ENCODE results near the gene RSPRY1. TPM values are rescaled to one million over a fixed set of nuclear protein-coding genes. Genes with fewer than 3 reads are reported as not detected.

The RSPRY1 gene
- total RNA-seq, 4 donors from 2014 or later = 28.2 to 31.8 (median 29.5) TPM

GRCh38 chr16:57244463-57244766 is 58.3 kb downstream of the RSPRY1 start:
- Histone ChIP-seq H3K9me3 (no peaks in the 10 kb centered on the region), H3K27ac (peak overlapping the region; percentile 76 to 97 (median 90)), H3K4me3 (peak overlapping the region; percentile 50 to 78), H3K27me3 (no peaks in the 10 kb centered on the region), H3K36me3 (peaks cover 0 to 37% of the 10 kb centered on the region in 2 donors), H3K4me1 (peaks cover 0 to 25% (median 2%) of the 10 kb centered on the region in 3 donors)
- TF ChIP-seq, protein P1, sequence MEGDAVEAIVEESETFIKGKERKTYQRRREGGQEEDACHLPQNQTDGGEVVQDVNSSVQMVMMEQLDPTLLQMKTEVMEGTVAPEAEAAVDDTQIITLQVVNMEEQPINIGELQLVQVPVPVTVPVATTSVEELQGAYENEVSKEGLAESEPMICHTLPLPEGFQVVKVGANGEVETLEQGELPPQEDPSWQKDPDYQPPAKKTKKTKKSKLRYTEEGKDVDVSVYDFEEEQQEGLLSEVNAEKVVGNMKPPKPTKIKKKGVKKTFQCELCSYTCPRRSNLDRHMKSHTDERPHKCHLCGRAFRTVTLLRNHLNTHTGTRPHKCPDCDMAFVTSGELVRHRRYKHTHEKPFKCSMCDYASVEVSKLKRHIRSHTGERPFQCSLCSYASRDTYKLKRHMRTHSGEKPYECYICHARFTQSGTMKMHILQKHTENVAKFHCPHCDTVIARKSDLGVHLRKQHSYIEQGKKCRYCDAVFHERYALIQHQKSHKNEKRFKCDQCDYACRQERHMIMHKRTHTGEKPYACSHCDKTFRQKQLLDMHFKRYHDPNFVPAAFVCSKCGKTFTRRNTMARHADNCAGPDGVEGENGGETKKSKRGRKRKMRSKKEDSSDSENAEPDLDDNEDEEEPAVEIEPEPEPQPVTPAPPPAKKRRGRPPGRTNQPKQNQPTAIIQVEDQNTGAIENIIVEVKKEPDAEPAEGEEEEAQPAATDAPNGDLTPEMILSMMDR (IDR thresholded peaks at IDR 0.05) = peak in 1 of 4 experiments; percentile 25
- TF ChIP-seq POLR2AphosphoS5 (IDR thresholded peaks at IDR 0.05) = no peak
- WGBS, 2 donors (ENCODE audit: low coverage in 1 of 2) = 5 to 7% methylated on average over 9 of the region's 9 CpGs
- ATAC-seq = peak; percentile 53

DNA sequence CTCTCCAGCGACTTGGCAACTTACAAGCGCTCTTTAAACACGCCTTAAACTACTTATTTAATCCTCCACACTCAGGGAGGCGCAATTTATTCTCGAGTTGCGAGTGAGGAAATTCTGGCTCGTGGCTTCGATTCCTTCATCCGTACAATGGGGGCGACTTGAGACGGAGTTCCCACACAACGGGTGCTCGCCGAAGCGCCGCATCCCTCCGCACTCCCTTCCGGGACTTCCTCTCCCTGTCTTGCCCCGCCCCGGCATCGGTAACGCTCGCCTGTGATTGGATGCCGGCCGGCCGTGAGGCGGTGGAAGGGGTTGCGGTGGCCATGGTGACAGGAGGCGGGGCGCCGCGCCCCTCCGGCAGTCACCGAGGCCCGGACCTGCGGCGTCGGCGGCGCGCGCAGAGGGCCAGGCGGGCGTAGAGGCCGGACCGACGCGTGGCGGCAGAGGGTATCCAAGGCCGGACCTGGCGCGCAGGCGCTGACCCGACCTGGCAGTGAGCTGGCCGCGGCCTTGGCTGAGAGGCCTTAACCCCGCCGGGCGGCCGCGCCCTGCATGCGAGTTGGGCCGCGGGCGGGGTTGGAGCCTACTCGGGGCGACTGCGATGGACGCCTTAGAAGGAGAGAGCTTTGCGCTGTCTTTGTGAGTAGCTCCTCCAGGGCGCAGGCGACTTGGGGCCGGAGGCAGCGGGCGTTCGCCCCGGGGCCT is 58.8 kb downstream of the RSPRY1 start, which contains the start of gene ARL2BP:
Gene ARL2BP, plus strand, starts transcription at position 493 of the 705 bp plus-strand sequence. Its CDS starts 109 bp downstream, at position 602.
- Histone ChIP-seq H3K4me3 (peak within 1 kb of the TSS; percentile 50 to 78), H3K36me3 (peaks cover 0 to 37% of the 10 kb centered on the region in 2 donors), H3K4me1 (peaks cover 0 to 25% (median 2%) of the 10 kb centered on the region in 3 donors), H3K27ac (peak within 1 kb of the TSS; percentile 84 to 97 (median 90)), H3K27me3 (no peaks in the 10 kb centered on the region), H3K9me3 (no peaks in the 10 kb centered on the region)
- 0% methylated on average over 3 to 8 of the region's 77 CpGs for WGBS, 2 donors (ENCODE audit: low coverage in 1 of 2)
- TF ChIP-seq EP300 (IDR thresholded peaks at IDR 0.05) (no peak), POLR2A (IDR thresholded peaks at IDR 0.05) (peak; percentile 69 to 85), POLR2AphosphoS5 (IDR thresholded peaks at IDR 0.05) (peak; percentile 82)
- TF ChIP-seq, protein P1 (IDR thresholded peaks at IDR 0.05) = peak in 3 of 4 experiments; percentile 6 to 21 (median 19)
- ATAC-seq = peak; percentile 99

DNA sequence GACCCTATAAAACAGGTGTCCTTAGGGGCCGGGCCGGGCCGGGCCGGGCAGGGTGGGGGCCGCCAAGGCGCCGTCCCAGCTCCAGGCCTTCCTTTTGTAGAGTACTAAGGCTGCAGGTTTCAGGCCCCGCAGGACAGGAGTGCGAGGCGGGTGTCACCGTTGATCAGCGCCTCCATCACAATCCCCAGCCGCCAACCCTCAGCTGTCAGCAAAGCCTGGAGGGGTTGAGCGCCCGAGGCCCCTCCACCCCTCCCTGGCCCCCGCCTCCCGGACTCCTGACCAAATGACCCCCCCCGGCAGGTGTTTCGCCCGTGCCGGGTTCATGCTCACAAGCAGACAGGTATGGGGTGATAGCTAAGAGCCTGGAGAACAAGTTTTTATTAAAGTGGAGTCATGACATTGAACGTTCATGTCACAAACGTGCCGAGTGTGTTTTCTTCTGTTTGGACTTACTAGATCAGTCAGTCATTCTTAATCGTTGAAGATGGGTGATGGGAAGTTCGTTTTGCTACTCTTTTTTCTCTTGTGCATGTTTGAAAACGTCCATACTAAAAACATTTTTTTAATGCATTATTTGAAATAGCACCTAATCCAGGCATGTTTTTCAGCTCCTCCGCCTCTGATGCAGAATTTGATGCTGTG is 59.5 kb downstream of the RSPRY1 start:
- H3K27ac ChIP-seq = peak overlapping the region; percentile 84 to 97 (median 90)
- peaks cover 0 to 25% (median 2%) of the 10 kb centered on the region in 3 donors for H3K4me1 ChIP-seq
- WGBS, 2 donors (ENCODE audit: low coverage in 1 of 2) = 10 to 14% methylated on average over 7 of the region's 28 CpGs
- H3K36me3 ChIP-seq = peaks cover 0 to 39% of the 10 kb centered on the region in 2 donors
- no peaks in the 10 kb centered on the region for H3K27me3 ChIP-seq
- peak overlapping the region; percentile 50 to 78 for H3K4me3 ChIP-seq
- ATAC-seq = no peak
- no peaks in the 10 kb centered on the region for H3K9me3 ChIP-seq
- TF ChIP-seq POLR2AphosphoS5 (IDR thresholded peaks at IDR 0.05) (no peak), POLR2A (IDR thresholded peaks at IDR 0.05) (no peak), EP300 (IDR thresholded peaks at IDR 0.05) (no peak)
- TF ChIP-seq, protein P1 (IDR thresholded peaks at IDR 0.05) = no peak

DNA sequence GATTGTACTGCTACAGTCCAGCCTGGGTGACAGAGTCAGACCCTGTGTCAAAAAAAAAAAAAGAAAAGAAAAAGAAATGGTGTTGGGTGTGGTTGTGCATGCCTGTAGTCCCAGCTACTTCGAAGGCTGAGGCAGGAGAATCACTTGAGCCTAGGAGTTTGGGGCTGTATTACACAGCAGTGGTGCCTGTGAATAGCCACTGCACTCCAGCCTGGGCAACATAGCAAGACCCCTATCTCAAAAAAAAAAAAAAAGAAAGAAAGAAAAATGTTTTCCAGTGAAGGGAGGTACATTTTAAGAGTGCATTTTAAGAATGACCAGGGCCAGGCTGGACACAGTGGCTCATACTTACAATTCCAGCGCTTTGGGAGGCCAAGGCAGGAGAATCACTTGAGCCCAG is 65.2 kb downstream of the RSPRY1 start:
- Histone ChIP-seq H3K36me3 (peaks cover 0 to 97% of the 10 kb centered on the region in 2 donors), H3K9me3 (no peaks in the 10 kb centered on the region), H3K27me3 (no peaks in the 10 kb centered on the region), H3K4me1 (peaks cover 0 to 9% (median 2%) of the 10 kb centered on the region in 3 donors), H3K4me3 (no peak overlapping the region), H3K27ac (no peak overlapping the region)
- ATAC-seq = no peak
- 94 to 100% methylated on average over 1 to 2 of the region's 2 CpGs for WGBS, 2 donors (ENCODE audit: low coverage in 1 of 2)
- TF ChIP-seq, protein P1 (IDR thresholded peaks at IDR 0.05) = no peak
- TF ChIP-seq POLR2A (IDR thresholded peaks at IDR 0.05) (no peak), POLR2AphosphoS5 (IDR thresholded peaks at IDR 0.05) (no peak), EP300 (IDR thresholded peaks at IDR 0.05) (no peak)

Data from gastroesophageal sphincter (tissue), 4 donors.